HepG2 (cell line): ENCODE measurements around the gene SLC19A1. TPM values are rescaled to one million over a fixed set of nuclear protein-coding genes. Genes with fewer than 3 reads are reported as not detected.

Source experiments
- ATAC-seq: fragments of 200-7000 bp; cut with Tn5 transposase; 3 replicates; pipeline ENCODE4 v1.9.1; 2020; ENCODE audit warnings: mild to moderate bottlenecking, moderate library complexity
- BruUV-seq: library from RNA; stranded (reverse); fragments of 400-500 nt; replicated peaks from 2 replicates; lab custom pipeline; 2021; lab: Mats Ljungman, UMichigan
- CTCF ChIA-PET: fragments of 300-600 bp; formaldehyde crosslinking; extraction: SDS; loops from one replicate; lab custom pipeline; 2021; ENCODE audit warnings: low total read pairs, inconsistent platforms, low intra/inter-chr PET ratio; lab: Yijun Ruan, JAX
- POLR2A ChIA-PET: fragments of 350-600 bp; sonication (Branson Sonifier 250); formaldehyde crosslinking; loops from one replicate; lab custom pipeline; 2020; ENCODE audit warnings: antibody characterized with exemption, inconsistent platforms; lab: Yijun Ruan, JAX
- DNase-seq: peaks from one replicate; pipeline ENCODE4 v3.0.0-alpha.2; 2015; ENCODE audit warnings: low spot score
- FAIRE-seq: peaks from 3 replicates; lab custom pipeline; 2011; peaks lifted over from hg19 to GRCh38; lab: Jason Lieb, UNC
- H2AFZ ChIP-seq: one replicate; pipeline ENCODE4 v1.6.1; 2011; ENCODE audit warnings: low read length, inconsistent platforms
- H3K27ac ChIP-seq: fragments of 300-600 bp; 3 replicates; pipeline ENCODE4 v1.8.0; 2011; ENCODE audit warnings: mixed run types, mild to moderate bottlenecking, mixed read lengths, low read length, inconsistent platforms; ENCODE audit not compliant: insufficient read depth; ENCODE audit errors: extremely low read length
- H3K27me3 ChIP-seq, 2 experiments: fragments of 200-600 bp in 1 of 2; 2 replicates in 1 of 2; 3 replicates in 1 of 2; pipeline versions ENCODE4 v1.6.0 to v1.8.0; 2011; ENCODE audit warnings: low read length in 2 of 2, mild to moderate bottlenecking in 2 of 2, moderate library complexity in 2 of 2, inconsistent platforms in 1 of 2; ENCODE audit not compliant: insufficient read depth in 2 of 2, control insufficient read depth in 1 of 2
- H3K36me3 ChIP-seq, 2 experiments: fragments of 200-600 bp in 1 of 2; replicated peaks in 1 of 2; 2 replicates in 1 of 2; 3 replicates in 1 of 2; pipeline versions ENCODE4 v1.5.1 to v1.8.0; 2011; ENCODE audit warnings: low read length in 2 of 2, inconsistent platforms in 1 of 2; ENCODE audit not compliant: insufficient read depth in 2 of 2, control insufficient read depth in 1 of 2
- H3K4me1 ChIP-seq: 2 replicates; pipeline ENCODE4 v1.5.1; 2012; ENCODE audit warnings: low read length, inconsistent platforms; ENCODE audit not compliant: insufficient read depth
- H3K4me2 ChIP-seq: 2 replicates; pipeline ENCODE4 v1.6.0; 2011; ENCODE audit warnings: low read depth, low read length, inconsistent platforms
- H3K4me3 ChIP-seq, 3 experiments: fragments of 200-600 bp in 1 of 3; sonication (generic), shearing (Covaris generic) in 1 of 3; replicated peaks in 1 of 3; 2 replicates each; pipeline ENCODE4 v1.5.1; 2011 to 2016; ENCODE audit warnings: low read length in 3 of 3, inconsistent platforms in 2 of 3, low read depth in 2 of 3, mild to moderate bottlenecking in 2 of 3, control low read depth in 1 of 3, mixed read lengths in 1 of 3; ENCODE audit not compliant: insufficient read depth in 1 of 3
- H3K79me2 ChIP-seq: one replicate; pipeline ENCODE4 v1.6.1; 2011; ENCODE audit warnings: low read length, inconsistent platforms; ENCODE audit not compliant: insufficient read depth
- H3K9ac ChIP-seq: 2 replicates; pipeline ENCODE4 v1.6.0; 2011; ENCODE audit warnings: mild to moderate bottlenecking, low read depth, low read length, inconsistent platforms; ENCODE audit not compliant: insufficient read depth
- H3K9me3 ChIP-seq: 2 replicates; pipeline ENCODE4 v1.5.1; 2012; ENCODE audit warnings: mild to moderate bottlenecking, low read length
- H4K20me1 ChIP-seq: 2 replicates; pipeline ENCODE4 v1.6.0; 2011; ENCODE audit warnings: inconsistent platforms, mild to moderate bottlenecking, low read length, moderate library complexity; ENCODE audit not compliant: insufficient read depth
- GPBP1L1 ChIP-seq: sonication (generic); formaldehyde crosslinking; IDR thresholded peaks from 2 replicates; pipeline ENCODE4 v1.5.0; 2020; ENCODE audit warnings: mild to moderate bottlenecking, missing genetic modification reagents
- HDAC2 ChIP-seq: sonication (generic); formaldehyde crosslinking; IDR thresholded peaks from 2 replicates; pipeline ENCODE4 v1.4.0; 2020; ENCODE audit warnings: missing genetic modification reagents
- KLF12 ChIP-seq: sonication (generic); formaldehyde crosslinking; IDR thresholded peaks from 2 replicates; pipeline ENCODE4 v1.4.0; 2020; ENCODE audit warnings: missing genetic modification reagents, borderline replicate concordance
- PLSCR1 ChIP-seq: sonication (generic); formaldehyde crosslinking; IDR thresholded peaks from 2 replicates; pipeline ENCODE4 v1.5.0; 2020; ENCODE audit warnings: missing genetic modification reagents, mild to moderate bottlenecking, borderline replicate concordance
- RNF219 ChIP-seq: sonication (generic); formaldehyde crosslinking; IDR thresholded peaks from 2 replicates; pipeline ENCODE4 v1.5.0; 2020; ENCODE audit warnings: mild to moderate bottlenecking, missing genetic modification reagents
- SNRNP70 ChIP-seq: fragments of 200-400 bp; formaldehyde crosslinking; IDR thresholded peaks from 2 replicates; pipeline ENCODE4 v1.6.1; 2017; ENCODE audit warnings: mild to moderate bottlenecking, low read depth, low read length, moderate library complexity
- SYNCRIP ChIP-seq: fragments of 200-400 bp; formaldehyde crosslinking; IDR thresholded peaks from 2 replicates; pipeline ENCODE4 v1.6.1; 2018; ENCODE audit warnings: mild to moderate bottlenecking, low read depth, low read length; ENCODE audit not compliant: insufficient read depth
- WIZ ChIP-seq: sonication (generic); formaldehyde crosslinking; IDR thresholded peaks from 2 replicates; pipeline ENCODE4 v1.5.1; 2020; ENCODE audit warnings: mild to moderate bottlenecking, missing genetic modification reagents
- ZNF136 ChIP-seq: sonication (generic); formaldehyde crosslinking; IDR thresholded peaks from 2 replicates; pipeline ENCODE4 v1.8.1; 2022; ENCODE audit warnings: low read depth, mild to moderate bottlenecking, moderate library complexity, missing genetic modification reagents
- ZNF33B ChIP-seq: sonication (generic); formaldehyde crosslinking; IDR thresholded peaks from 2 replicates; pipeline ENCODE4 v1.5.1; 2020; ENCODE audit warnings: mild to moderate bottlenecking, missing genetic modification reagents
- ZSCAN25 ChIP-seq: sonication (generic); formaldehyde crosslinking; IDR thresholded peaks from 2 replicates; pipeline ENCODE4 v1.8.0; 2022; ENCODE audit warnings: mild to moderate bottlenecking, missing genetic modification reagents
- WGBS: methylation state at CpG from one replicate; pipeline ENCODE4 v1.1.6; 2017; ENCODE audit warnings: low lambda C conversion rate; 5-methylcytosine and 5-hydroxymethylcytosine counted together
- in situ Hi-C: cut with HindIII; loops from 2 replicates; pipeline ENCODE4 v1.10.0; 2017; ENCODE audit warnings: low pct_unique_long_range_greater_than_20kb; ENCODE audit not compliant: extremely low pct_ligation_motif_present
- intact Hi-C: fragments of 100-400 bp; cut with micrococcal nuclease; formaldehyde crosslinking; loops from one replicate; pipeline ENCODE4 v1.10.0; 2022; ENCODE audit not compliant: unreplicated experiment
- polyA plus RNA-seq, 8 experiments: library from polyadenylated mRNA; depleted of rRNA in 3 of 8; stranded (reverse) in 7 of 8; unstranded in 1 of 8; fragments of >200 nt; fragmentation: Illumina TruSeq in 4 of 8; extraction: Trizol in 4 of 8; gene quantifications; 2 replicates each; pipeline versions ENCODE4 v1.2.1 to v1.2.3, GENCODE V29; 2011 to 2016; ENCODE audit warnings: low read depth in 4 of 8, missing spikeins in 1 of 8, mixed read lengths in 1 of 8; ENCODE audit not compliant: insufficient read depth in 1 of 8
- total RNA-seq, 5 experiments: library from RNA; depleted of rRNA; stranded (reverse); fragments of >200 nt; fragmentation: Illumina TruSeq; extraction: Trizol; gene quantifications; 2 replicates each; pipeline ENCODE4 v1.2.3, GENCODE V29; 2016; ENCODE audit warnings: low read depth in 1 of 5

The SLC19A1 gene
- total and polyA plus RNA-seq, 2 of the 13 experiments (the other 11 are each of a cell fraction or from before 2014, with no cell fraction given), result 21.8 to 23.0 TPM

- FAIRE-seq, result no peak
- no TSS peak for BruUV-seq
- ChIA-PET POLR2A (no interaction called here), CTCF (no interaction called here)
- H4K20me1 ChIP-seq, result no peaks in the 10 kb centered on the region
- TF ChIP-seq GPBP1L1 (CRISPR knock-in tag), result no peak
- no peak for TF ChIP-seq PLSCR1 (CRISPR knock-in tag)
- no peak for TF ChIP-seq KLF12 (CRISPR knock-in tag)
- TF ChIP-seq SNRNP70, result no peak
- no peak for TF ChIP-seq WIZ
- TF ChIP-seq SYNCRIP, result no peak
- no peak for TF ChIP-seq ZNF136 (CRISPR knock-in tag)
- TF ChIP-seq RNF219 (CRISPR knock-in tag), result no peak
- TF ChIP-seq ZSCAN25 (CRISPR knock-in tag), result no peak
- TF ChIP-seq HDAC2 (CRISPR knock-in tag), result no peak
- TF ChIP-seq ZNF33B (CRISPR knock-in tag), result no peak
- intact Hi-C loops (no loop called here), in situ Hi-C loops (no loop called here)
- no peak overlapping the region for H3K4me2 ChIP-seq
- no peaks in the 10 kb centered on the region for H3K36me3 ChIP-seq
- H3K9ac ChIP-seq, result no peak overlapping the region
- no peaks in the 10 kb centered on the region for H3K9me3 ChIP-seq
- no peak overlapping the region for H2AFZ ChIP-seq
- no peak overlapping the region for H3K27ac ChIP-seq
- no peak for ATAC-seq
- peaks cover 7 to 47% of the 10 kb centered on the region in 2 experiments; a peak in 4 of 5 replicates for H3K27me3 ChIP-seq
- 44% methylated on average over 8 of the region's 8 CpGs for WGBS
- H3K4me1 ChIP-seq, result peaks cover 51% of the 10 kb centered on the region
- H3K4me3 ChIP-seq, result no peak overlapping the region
- H3K79me2 ChIP-seq, result no peaks in the 10 kb centered on the region
- no peak for DNase-seq
These were observed 9.1 kb upstream of the SLC19A1 start for GRCh38 chr21:45551316-45551715.
